ENCODE results near the gene IGF2BP3. TPM values are rescaled to one million over a fixed set of nuclear protein-coding genes. Genes with fewer than 3 reads are reported as not detected.

Gene IGF2BP3
- total and polyA plus RNA-seq, 2 donors (not counting 3 experiments of a cell fraction or from before 2014, with no cell fraction given): 41.2 to 111 TPM

DNA sequence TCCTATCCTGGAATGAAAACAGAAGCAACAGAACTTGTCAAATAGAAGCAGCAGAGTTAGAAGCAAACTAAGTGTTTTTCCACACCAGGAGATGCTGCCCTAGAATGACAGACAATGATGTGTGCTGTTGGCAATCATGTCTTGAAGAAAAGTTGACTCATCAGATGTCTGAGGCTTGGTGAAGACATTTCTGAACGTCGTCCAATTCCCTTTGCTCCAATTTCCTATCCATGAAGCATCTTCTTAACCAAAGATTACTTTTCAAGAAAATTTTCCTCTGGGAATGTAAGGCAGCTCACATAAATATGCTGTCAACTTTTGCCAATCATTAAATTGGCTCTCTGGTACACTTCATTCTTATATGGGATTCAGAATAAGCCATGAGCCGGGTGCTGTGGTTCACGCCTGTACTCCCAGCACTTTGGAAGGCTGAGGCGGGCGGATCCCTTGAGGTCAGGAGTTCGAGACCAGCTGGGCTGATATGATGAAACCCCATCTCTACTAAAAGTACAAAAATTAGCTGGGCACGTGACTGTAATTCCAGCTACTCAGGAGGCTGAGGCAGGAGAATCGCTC, 136.5 kb downstream of the IGF2BP3 start:
- Histone ChIP-seq H3K9me1 (replicated peaks; ENCODE audit: control insufficient read depth, extremely low read depth, insufficient read depth, low read length) (no peaks in the 10 kb centered on the region), H3K4me1 (ENCODE audit: control insufficient read depth, extremely low read depth, insufficient read depth, low read length) (peaks cover 46% of the 10 kb centered on the region), H3K79me2 (ENCODE audit: control insufficient read depth, insufficient read depth, low read length) (peaks cover 54% of the 10 kb centered on the region), H2AFZ (ENCODE audit: low read depth, low read length) (no peak overlapping the region), H3K4me3 (replicated peaks in 1 of 3; ENCODE audit: insufficient read depth in 1 of 3, low read depth in 1 of 3, low read length in 3 of 3) (no peak overlapping the region), H3K27ac (ENCODE audit: insufficient read depth, low read depth, low read length) (peak overlapping the region; percentile 93), H3K9ac (replicated peaks; ENCODE audit: extremely low read depth, insufficient read depth, low read length) (peak overlapping the region; percentile 66), H3K4me2 (ENCODE audit: insufficient read depth, low read length) (peak overlapping the region; percentile 62), H4K20me1 (replicated peaks; ENCODE audit: control insufficient read depth, extremely low read depth, insufficient read depth, low read length) (no peaks in the 10 kb centered on the region), H3K9me3 (replicated peaks; ENCODE audit: control insufficient read depth, insufficient read depth, low read length) (no peaks in the 10 kb centered on the region), H3K36me3 (ENCODE audit: control insufficient read depth in 2 of 2, extremely low read depth in 1 of 2, insufficient read depth in 2 of 2, low read length in 2 of 2) (peaks cover 6 to 23% of the 10 kb centered on the region in 2 experiments), H3K27me3 (ENCODE audit: control insufficient read depth in 2 of 2, insufficient read depth in 2 of 2, low read length in 2 of 2) (no peaks in the 10 kb centered on the region)
- dilution Hi-C loops (cut with MboI; ENCODE audit: extremely low pct_ligation_motif_present, low sequenced_read_pairs) (no loop called here), intact Hi-C loops (cut with micrococcal nuclease) (loop anchor here (1.0 to 2.0 kb wide), 6 partner anchors 14 to 137 kb away; partner anchors contain the start of genes IGF2BP3 and MALSU1)
- TF ChIP-seq, protein P1, sequence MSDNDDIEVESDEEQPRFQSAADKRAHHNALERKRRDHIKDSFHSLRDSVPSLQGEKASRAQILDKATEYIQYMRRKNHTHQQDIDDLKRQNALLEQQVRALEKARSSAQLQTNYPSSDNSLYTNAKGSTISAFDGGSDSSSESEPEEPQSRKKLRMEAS (IDR thresholded peaks at IDR 0.05; ENCODE audit: insufficient read depth, insufficient read length): no peak
- TF ChIP-seq POLR2AphosphoS5 (IDR thresholded peaks at IDR 0.05; ENCODE audit: insufficient read depth, low read depth, low read length) (peak; percentile 18), MYC (IDR thresholded peaks at IDR 0.05; ENCODE audit: low read depth, low read length) (no peak), FOS (IDR thresholded peaks at IDR 0.05; ENCODE audit: borderline replicate concordance, insufficient read depth, low read length) (peak; percentile 60), GATA2 (IDR thresholded peaks at IDR 0.05; ENCODE audit: insufficient read depth, insufficient read length, low read depth, low read length) (no peak), EZH2 (IDR thresholded peaks at IDR 0.05; ENCODE audit: borderline replicate concordance, low read depth, low read length, severe bottlenecking) (no peak), JUN (IDR thresholded peaks at IDR 0.05; ENCODE audit: borderline replicate concordance, insufficient read depth, insufficient read length, low read depth) (peak; percentile 39)
- peak; percentile 79 for FAIRE-seq
- ChIA-PET POLR2A (interaction anchor here (1.1 to 1.3 kb wide), 2 partner anchors 10 to 16 kb away, joined by 4 to 6 read pairs; no protein-coding TSS in a partner anchor), CTCF (interaction anchor here (0.6 to 3.0 kb wide), 10 partner anchors 10 to 69 kb away, joined by 3 to 11 read pairs (median 6); no protein-coding TSS in a partner anchor)
- DNase-seq (ENCODE audit: low read depth, low spot score): peak; percentile 76
- BruUV-seq (replicated peaks): no TSS peak

All from endothelial cell of umbilical vein (primary cell).